ENCODE measurements around the gene ADRA1B.
"Not testable (repeated sequence)": the region's sequence is repeated elsewhere in the genome, so short reads cannot be mapped to it uniquely, and the experiment has no call there.

ADRA1B gene

DNA sequence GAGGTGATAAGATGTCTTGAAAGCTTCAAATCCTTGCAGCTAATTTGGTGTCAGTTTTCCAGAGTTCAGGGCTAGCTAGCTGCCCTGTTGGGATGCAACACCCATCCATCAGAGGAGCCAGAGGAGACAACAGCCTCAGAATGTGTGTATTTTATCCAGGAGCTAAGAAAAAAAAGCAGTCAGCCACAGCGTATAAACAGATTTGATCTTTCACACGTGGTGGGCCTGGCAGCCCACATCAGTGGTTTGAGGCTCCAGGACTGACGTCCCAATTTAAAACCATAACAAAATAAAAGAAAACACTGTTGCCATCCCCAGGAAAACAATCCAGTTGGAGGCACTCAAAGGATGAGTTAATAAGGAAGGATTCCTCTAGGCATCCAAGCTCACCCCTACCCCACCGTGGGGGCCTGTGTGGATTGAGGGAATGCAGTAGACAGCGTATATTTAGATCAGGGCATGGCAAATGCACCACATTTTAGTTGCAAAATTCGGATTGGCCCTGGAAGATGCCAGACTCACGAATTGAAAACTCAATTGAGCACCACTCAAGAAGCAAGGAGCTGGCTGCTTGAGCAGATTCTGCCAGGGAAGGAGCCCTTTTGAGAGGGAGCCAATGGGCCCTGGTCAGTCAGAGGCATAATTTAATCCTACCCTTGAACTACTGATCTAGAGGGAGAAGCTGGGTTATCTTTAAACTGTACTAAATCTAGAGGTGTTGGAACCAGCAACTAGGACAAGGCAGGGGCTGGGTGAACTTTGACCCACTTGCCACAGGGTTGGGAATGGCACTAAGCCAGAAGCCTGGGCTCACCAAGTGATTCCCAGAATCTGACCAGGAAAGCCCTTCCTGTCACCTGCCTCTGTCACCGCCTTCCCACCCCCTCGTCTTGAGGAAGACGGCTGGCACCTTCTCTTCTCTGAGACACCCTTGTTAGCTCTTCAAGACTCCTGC is 17.5 kb downstream of the ADRA1B start:
- peak; percentile 20 for DNase-seq

DNA sequence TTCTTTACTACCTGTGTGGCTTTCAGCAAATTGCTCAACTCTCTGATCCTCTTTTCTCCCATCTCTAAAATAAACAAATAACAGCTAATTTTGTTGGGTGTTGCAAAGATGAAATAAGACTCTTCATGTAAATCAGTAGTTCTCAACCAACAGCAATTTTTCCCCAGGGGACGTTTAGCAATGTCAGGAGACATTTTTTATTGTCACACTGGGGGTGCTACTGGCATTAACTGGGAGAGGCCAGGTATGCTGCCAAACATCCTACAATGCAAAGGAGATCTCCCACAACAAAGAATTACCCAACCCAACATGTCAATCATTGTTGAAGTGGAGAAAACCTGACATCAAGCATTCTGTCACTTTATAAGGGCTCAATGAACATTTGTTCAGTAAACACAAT is 19.7 kb downstream of the ADRA1B start:
- DNase-seq, result no peak

DNA sequence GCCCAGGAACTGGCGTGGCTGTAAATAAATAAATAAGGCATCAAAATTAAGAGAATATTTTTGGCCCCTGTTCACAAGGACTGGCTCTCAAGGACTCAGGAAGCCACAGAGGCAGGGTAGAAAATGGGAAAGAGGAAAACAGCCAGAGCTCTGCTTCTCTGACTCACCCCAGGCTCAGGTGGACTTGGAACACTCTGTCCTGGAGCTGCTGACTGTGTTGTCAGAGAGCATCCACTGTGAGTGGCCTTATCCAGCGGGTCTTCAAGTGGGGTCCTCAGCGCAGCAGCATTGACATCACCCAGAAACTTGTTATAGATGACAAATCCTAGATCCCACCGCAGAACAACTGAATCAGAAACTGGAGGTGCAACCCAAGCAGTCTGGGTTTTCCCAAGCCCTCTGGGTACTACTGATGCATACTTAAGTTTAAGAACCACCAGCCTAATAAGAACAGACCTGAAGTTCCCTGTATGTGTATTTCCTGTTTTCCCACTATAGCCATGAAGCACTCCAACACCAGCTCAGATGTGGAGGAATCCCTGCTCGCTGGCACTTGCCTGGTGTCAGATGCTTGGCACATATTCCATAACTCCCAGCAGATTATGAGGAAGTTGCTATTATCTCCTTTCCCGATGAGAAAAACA is 20.5 kb downstream of the ADRA1B start:
- no peak for DNase-seq

DNA sequence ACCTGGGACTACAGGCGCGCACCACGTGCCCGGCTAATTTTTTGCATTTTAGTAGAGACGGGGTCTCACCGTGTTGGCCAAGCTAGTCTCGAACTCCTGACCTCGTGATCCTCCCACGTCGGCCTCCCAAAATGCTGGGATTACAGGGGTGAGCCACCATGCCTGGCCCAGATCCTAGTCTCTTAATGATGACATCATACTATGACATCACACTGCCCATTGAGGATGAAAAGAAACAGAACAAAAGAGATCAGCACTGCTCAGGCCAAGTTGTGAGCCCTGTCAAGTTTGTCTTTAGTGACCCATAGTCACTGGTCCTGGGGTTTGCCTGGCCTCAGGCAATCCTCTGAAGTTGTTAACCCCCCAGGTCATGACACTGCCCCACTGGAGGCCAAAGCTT is 21.3 kb downstream of the ADRA1B start:
- DNase-seq, result no peak

DNA sequence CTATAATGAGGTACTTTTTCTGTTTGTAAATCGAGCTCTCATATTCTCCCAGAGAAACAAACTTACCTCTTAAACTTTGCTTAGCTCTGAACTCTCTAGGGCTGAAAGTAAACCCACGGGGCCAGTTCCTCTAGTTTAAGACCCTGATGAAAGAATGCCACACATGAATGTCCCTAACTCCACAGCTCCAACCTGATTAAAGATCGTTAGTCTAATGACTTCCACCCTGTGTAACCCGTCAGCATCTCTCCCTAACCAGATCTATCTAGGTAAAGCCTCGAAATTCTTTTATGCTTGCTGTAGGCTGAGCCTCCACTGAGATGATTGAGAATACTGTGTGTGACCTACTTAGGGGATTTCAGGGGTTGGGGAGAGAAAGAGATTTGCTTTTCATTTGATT is 27.0 kb downstream of the ADRA1B start:
- no peak for DNase-seq

DNA sequence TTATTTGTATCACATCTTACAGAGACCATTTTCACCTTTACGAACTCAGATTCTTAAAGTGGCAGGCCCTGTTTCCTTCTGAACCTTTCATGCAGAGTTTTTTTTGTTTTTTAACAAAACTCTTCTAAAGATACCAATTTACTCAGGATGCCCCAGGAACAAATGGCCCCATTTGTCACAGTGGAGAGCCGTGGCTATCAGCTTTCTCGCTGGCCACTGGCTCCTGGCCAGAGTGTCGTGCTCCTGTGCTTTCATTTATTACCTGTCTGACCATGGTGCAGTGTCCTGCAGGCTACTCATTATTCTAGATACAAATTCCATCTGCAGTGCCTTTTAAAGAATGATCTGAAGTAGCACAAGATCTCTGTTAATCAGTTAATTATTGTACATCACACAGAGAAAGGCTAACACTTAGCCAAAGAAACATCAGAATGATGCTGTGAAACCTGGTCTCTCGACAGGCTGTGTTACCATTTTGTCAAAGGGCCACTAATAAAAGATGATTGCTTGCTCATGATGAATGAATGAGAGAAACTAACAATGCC is 27.8 kb downstream of the ADRA1B start:
- DNase-seq, result no peak

DNA sequence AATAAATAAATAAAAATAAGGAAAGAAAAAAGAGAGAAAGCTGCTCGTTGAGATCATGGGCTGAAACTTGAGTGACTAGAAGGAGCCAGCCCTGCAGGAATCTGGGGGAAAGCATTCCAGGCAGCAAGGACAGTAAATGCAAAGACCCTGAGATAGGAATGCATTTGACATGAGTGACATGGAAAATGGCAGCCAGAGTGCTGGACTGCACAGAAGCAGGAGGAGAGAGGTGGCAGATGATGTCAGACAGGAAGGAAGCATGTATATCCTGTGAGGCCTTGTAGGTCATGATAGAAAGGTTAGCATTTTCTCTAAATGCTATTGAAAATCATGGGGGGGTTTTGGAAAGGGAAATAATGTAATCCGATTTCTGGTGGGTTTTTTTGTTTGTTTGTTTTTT is 29.1 kb downstream of the ADRA1B start:
- no peak for DNase-seq

DNA sequence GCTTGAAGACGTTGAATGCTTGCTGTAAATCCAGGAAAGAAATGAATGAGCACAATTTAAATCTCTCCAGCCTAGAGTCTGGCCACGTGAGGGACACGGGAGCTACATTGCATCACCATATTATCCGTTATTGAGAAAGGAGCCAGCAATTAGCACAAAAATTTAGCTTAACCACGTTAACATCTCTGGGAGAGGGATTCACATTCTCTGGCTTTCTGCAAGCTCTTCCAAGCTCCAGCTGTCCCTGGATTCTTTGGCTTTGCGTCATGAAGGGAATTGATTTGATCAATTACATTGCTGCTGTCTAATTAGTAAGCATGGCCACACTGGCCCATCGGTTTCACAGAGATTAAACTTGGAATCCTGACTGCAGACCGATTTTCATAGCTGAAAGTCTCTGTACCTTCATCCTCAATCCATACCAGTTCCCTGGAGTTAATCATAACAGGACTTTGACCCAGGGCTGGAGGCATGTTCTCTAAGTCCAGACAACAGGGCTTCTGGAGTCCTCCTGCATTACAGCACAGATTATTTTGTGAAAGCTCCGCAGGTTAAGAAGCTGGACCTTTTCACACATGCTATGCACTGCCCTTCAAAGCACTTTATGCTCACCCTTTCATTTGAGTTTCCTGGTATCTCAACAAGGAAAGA is 31.6 kb downstream of the ADRA1B start:
- peak; percentile 82 for DNase-seq

DNA sequence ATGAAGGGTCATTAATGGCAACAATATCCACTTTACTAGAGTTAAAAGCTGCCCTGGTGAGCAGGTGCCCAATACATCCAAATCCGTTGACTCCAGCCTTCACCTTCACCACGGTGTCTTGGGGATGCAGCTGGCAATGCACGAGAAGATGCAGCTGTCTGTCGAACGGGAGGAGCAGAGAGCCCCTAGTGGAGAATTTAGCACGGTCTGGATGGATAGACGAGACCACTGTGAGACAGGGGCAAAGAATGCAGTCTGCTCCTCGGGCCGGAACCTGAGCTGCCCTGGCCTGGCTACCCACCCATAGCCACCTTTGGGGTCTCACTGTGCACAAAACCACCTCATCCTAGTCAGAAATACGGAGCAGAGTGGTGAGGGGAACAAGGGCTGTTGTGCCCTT is 35.1 kb downstream of the ADRA1B start:
- DNase-seq, result peak; percentile 61

DNA sequence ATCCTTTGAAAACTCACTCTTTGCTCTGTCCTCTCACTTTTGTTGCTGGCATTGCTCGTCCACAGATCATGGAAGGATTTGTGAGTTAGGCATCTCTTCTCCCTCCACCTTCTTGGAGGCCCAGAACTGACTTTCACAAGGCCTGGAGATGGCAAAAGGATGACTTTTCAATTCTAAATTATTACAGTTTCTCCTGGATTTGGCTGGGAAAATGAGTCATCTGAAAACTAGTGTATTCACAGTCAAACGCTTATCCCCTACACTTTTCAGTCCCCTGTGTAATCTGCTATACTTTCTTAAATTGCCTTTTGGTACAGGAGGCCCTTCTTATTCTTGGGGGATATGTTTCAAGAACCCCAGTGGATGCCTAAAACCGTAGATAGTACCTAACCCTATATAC is 35.6 kb downstream of the ADRA1B start:
- peak; percentile 46 for DNase-seq

DNA sequence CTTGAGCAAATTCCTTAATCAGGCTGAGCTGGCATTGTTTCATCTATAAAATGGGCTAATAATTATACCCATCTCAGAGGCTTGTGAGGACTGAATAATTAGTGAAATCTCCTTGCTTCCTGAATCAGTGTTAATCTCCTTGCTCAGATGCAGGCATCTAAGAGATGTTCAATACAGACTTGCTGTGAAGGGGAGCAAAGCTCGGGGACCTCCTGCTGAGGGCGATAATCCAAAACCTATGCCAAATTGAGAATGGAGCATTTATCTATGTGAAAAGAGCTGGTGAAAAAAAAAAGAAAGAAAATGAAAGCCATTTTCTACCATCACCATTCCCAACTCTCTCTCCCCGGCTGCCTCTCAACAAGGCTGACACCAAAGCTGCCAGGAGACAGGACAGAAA is 37.3 kb downstream of the ADRA1B start:
- no peak for DNase-seq

DNA sequence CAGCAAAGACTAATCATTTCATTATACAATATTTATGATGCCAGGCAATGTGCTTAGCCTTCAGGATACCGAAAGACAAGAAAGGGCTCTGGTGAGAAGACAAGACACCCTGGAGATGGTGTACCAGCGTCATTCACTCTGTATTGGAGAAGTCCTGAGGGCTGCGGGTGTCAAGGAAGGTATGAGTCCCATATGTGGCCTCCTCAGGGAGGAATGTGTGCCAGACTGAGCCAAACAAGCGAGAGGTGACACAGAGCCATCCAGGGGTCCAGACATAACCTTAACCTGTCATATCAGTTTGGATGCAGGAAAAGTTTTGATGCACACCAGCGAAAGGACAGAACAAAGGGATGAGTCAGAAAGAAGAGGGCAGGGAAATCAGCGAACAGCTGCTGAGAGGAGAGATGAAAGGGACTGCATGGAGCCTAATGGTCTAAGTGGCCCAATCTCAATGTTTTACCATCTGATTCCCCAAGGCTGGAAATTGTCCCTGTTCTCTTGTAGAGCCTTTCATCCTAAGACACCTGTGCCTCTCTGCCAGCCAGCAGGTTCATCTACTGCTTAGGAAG is 38.9 kb downstream of the ADRA1B start:
- DNase-seq, result no peak

DNA sequence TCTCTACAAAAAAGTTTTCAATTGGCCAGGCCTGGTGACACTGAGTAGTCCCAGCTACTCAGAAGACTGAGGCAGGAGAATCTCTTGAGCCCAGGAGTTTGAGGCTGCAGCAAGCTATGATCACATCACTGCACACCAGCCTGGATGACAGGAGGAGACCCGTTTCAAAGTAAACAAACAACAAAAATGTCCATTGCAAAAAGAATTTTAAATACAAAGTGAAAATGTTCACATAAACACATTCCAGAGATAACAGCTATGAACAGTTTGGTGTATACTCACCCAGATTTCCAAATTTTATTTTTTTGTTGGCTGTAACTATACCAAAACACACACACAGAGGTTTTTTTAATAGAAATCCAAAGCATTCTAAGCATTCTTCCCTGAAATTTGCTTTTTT is 39.8 kb downstream of the ADRA1B start:
- no peak for DNase-seq

DNA sequence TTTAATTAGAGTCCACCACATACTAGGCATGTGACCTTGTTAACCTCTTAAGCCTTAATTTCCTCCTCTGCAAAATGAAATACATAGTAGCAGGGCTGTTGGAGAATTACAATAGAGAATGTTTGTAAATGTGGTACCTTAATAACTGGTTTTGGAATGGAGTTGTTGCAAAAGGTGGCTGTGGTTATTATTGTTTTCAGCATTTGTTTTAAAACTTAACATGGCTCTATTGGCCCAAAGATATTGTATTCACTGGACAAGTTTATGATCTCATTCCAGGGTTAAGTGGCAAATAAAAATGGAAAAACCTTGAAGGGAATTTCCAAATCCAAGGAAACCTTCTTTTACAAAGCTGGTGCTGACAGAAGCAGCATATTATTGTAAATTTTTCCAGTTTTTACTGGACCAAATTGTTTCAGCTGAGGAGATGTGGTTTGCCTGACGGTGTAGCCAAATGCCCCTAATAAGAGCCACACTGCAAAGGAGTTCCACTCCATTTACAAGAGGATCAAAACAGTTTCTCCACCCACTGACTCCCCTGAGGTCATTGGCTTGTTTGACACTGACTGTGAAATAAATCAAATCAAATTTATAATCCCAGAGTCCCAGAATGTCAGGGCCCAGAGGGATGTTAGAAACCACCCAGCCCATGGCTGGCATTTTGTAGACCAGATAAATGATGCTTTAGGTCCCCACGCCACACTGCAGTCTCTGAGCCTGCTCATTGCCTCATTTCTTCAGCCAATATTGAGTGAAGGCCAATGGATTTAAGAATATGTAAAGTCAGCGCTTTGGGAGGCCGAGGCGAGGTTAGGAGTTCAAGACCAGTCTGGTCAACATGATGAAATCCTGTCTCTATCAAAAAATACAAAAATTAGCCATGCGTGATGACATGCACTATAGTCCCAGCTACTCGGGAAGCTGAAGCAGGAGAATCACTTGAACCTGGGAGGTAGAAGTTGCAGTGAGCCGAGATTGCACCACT is 45.2 kb downstream of the ADRA1B start:
- no peak for DNase-seq

DNA sequence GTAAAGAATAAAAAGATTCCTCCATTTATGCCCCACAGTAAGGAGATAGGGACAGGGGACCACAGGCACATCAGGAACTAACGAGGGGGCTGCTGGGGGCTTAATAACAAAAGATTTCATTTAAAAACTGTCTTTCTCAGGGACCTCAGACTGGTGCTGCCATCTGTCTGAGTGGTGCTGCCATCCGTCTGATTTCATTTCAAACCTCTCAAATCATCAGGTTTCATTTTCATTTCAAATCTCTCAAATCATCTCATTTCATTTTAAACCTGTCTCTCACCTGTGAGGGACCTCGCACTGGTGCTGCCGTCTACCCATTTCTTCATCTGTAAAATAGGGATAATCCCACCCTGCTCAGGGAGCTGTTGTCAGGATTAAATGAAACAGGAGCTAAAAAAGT is 45.9 kb downstream of the ADRA1B start:
- DNase-seq, result no peak

DNA sequence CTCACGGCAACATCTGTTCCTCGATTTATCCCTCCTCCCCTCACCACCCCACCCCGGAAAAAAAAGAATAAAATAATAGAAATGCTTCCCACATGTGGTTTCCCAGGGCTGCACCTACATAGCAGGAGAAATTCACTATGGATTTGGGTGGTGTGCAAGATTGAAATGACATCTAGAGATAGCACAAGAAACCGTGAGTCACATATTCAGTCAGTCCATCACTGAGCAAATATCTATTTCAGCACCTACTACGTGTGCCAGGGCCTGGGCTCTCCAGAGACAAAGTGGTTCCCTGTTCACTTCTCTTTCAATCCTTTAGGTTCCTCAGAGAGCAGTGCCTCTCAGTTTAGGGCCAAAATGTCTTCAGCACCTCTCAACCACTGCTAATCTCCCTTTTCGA is 47.7 kb downstream of the ADRA1B start:
- no peak for DNase-seq

DNA sequence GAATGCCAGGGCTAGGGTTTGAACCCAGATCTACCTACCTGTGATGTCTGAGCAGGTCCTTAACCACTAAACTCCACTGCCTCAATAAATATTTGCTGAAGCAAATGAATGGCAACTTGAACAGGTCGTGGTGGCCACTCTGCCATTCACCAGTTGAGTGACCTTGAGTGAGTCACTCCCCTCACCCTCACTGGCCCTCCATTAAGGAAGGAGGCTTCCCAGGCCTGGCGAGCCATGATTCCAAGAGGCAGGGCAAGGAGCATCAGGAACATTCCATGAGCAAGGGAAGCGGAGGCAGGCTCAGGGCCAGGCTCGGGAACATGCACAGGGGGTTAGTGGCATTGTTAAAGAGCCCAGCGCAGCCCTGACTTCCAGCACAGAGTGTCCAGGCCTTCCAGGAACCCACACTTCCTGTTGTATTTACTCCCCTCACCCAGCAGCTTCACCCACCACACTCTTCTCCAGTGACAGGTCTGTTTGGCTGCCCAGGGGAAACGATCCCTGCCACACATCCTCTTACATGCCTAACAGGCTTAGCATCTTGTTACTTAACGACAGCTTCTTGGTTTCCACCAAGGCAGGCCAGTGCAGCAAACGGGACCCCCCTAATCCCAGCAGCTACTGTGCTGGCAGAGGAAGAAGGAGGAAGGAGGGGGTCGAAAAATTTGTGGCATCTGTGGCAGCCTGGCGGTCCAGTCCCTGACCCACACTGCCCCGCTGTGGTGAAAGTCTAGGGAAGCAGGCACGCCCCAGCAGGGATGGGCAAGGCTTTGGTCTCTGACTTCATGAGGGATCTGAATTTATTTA is 49.0 kb downstream of the ADRA1B start:
- peak; percentile 66 for DNase-seq

DNA sequence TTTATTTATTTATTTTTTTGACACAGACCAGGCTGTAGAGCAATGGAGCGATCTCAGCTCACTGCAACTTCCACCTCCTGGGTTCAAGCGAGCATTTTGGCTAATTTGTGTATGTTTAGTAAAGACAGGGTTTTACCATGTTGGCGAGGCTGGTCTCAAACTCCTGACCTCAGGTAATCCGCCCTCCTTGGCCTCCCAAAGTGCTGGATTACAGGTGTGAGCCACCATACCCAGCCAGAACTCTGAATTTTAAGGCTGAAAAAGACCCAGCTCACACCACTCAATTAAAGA is 49.5 kb downstream of the ADRA1B start:
- not testable (repeated sequence) for DNase-seq

DNA sequence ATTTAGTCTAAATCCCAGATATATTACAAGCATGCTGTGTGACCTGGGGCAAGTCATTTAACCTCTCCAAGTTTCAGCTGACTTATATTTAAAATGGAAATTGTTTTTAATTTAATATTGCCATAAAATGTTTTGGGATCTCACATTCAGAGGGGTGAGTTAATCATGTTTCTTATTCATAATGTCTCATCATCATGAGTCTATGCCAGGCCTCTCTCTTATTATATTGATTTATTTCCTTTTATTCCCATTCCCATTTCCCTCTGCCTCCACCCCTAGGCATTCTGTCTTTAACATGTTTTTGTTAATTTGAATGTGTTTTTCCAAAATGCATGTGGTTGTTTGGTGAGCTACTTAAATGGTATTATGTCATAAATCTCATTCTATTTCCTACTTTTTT is 53.7 kb downstream of the ADRA1B start:
- no peak for DNase-seq

DNA sequence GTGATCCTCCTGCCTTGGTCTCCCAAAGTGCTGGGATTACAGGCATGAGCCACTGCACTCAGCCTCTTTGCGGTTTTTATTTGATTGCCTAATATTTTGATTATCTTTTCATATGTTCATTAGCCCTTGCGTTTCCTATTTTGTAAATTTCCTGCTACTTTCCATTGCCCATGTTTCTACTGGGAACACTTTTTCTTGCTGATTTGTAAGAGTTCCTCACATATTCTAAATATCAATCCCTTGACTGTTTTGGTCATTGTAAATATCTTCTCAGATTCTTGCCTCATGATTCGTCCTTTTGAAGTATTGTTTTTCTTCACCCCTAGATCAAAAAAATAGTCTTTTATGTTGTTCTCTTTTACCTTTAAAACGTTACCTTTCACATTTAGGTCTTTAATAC is 54.8 kb downstream of the ADRA1B start:
- peak; percentile 70 for DNase-seq

DNA sequence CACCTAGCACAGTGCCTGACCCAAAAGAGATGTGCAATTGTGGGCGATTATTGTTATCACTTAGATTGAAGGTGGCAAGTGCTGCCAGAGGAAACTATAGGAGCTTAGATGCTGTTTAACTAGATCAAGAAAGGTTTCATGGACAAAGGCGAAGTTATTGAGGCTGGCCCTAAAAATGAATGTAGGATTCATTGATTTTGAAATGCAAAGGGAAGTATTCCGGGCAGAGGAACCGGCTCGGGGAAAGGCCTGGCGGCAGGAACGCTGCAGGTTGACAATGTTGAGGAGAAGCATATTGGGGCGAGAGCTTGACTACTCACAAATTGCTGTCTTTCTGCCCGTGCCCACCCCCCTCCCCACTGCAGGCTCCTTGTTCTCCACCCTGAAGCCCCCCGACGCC is 55.2 kb downstream of the ADRA1B start:
- DNase-seq, result no peak
